ENCODE results near the gene ABLIM2.

DNA sequence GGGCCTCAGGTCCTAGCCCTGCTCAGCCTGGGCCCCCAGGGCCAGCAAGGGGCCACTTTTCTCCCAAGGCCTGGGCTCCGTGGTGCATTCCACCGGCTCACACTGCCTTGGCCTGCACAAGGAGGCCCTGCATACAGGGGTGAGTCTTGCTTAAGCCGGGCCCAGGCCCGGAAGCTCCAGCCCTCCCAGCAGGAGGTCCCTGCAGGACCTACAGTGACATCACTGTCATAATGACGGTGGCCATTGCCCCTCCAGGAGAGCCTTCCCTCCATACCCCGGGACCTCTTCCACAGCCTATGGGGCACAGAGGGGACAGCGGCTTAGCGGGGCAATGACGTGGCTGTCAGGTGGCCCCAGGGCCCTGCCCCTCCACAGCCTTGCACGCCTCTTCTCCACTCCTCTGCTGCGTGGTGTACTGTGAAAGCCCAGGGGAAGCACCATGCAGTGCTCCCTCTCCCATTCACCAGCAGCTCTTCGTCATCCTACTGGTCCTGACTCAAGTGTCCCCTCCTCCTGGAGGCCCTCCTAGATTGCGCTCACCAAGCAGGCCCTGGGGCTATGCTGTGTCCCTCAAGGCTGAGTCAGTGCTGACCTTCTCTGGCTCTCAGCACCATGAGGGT is 186.6 kb downstream of the ABLIM2 start:
- TF ChIP-seq, protein P1, sequence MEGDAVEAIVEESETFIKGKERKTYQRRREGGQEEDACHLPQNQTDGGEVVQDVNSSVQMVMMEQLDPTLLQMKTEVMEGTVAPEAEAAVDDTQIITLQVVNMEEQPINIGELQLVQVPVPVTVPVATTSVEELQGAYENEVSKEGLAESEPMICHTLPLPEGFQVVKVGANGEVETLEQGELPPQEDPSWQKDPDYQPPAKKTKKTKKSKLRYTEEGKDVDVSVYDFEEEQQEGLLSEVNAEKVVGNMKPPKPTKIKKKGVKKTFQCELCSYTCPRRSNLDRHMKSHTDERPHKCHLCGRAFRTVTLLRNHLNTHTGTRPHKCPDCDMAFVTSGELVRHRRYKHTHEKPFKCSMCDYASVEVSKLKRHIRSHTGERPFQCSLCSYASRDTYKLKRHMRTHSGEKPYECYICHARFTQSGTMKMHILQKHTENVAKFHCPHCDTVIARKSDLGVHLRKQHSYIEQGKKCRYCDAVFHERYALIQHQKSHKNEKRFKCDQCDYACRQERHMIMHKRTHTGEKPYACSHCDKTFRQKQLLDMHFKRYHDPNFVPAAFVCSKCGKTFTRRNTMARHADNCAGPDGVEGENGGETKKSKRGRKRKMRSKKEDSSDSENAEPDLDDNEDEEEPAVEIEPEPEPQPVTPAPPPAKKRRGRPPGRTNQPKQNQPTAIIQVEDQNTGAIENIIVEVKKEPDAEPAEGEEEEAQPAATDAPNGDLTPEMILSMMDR (conservative IDR thresholded peaks at IDR 0.05; ENCODE audit: low read depth in 2 of 2), result no peak
- TF ChIP-seq EZH2 (IDR thresholded peaks at IDR 0.05; ENCODE audit: low read depth, unreplicated experiment) (no peak), EZH2phosphoT487 (IDR thresholded peaks at IDR 0.05; ENCODE audit: unreplicated experiment) (no peak), CREB1 (CRISPR knock-in tag; IDR thresholded peaks at IDR 0.05; ENCODE audit: low read depth) (no peak), ZNF331 (CRISPR knock-in tag; IDR thresholded peaks at IDR 0.05; ENCODE audit: low read depth) (no peak), POLR2AphosphoS5 (IDR thresholded peaks at IDR 0.05; ENCODE audit: low read depth) (no peak), JUNB (IDR thresholded peaks at IDR 0.05; ENCODE audit: unreplicated experiment) (no peak)
- TF ChIP-seq, protein P2, sequence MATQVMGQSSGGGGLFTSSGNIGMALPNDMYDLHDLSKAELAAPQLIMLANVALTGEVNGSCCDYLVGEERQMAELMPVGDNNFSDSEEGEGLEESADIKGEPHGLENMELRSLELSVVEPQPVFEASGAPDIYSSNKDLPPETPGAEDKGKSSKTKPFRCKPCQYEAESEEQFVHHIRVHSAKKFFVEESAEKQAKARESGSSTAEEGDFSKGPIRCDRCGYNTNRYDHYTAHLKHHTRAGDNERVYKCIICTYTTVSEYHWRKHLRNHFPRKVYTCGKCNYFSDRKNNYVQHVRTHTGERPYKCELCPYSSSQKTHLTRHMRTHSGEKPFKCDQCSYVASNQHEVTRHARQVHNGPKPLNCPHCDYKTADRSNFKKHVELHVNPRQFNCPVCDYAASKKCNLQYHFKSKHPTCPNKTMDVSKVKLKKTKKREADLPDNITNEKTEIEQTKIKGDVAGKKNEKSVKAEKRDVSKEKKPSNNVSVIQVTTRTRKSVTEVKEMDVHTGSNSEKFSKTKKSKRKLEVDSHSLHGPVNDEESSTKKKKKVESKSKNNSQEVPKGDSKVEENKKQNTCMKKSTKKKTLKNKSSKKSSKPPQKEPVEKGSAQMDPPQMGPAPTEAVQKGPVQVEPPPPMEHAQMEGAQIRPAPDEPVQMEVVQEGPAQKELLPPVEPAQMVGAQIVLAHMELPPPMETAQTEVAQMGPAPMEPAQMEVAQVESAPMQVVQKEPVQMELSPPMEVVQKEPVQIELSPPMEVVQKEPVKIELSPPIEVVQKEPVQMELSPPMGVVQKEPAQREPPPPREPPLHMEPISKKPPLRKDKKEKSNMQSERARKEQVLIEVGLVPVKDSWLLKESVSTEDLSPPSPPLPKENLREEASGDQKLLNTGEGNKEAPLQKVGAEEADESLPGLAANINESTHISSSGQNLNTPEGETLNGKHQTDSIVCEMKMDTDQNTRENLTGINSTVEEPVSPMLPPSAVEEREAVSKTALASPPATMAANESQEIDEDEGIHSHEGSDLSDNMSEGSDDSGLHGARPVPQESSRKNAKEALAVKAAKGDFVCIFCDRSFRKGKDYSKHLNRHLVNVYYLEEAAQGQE (IDR thresholded peaks at IDR 0.05; ENCODE audit: unreplicated experiment), result no peak
